Measurements from ENCODE around the gene SFMBT1.

GRCh38 chr3:52886049-52886730, 159.7 kb downstream of the SFMBT1 start:
- TF ChIP-seq CTCF (IDR thresholded peaks at IDR 0.05) = no peak
- TF ChIP-seq POLR2A (IDR thresholded peaks at IDR 0.05) = no peak
